Stimulated activated CD8-positive, alpha-beta memory T cell treated with anti-CD3 and anti-CD28 coated beads, Interleukin-12 subunit alpha, Interleukin-12 subunit beta, amount 100 ng/mL, for 1 hour (primary cell): ENCODE data around the gene TCERG1L.

Experiments
- DNase-seq: peaks from one replicate; pipeline ENCODE4 v3.0.0-alpha.2; 2020; ENCODE audit warnings: low read depth

The TCERG1L gene

DNA sequence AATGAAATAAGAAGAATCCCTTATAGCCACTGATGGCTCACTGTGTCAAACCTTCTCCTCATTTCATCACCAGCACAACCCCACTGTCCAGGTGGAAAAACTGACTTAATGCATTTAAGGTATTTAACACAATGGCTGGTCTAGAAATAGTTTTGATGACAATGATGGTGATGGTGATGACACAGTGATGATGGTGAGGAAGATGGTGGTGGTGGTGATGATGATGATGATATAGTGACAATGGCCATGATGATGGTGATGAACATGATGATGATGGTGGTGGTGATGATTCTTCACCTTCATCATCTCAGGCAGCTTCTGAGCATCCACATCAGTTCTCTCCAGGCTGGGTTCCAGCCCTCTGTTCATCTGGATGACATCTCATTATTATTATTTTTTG is 186.6 kb downstream of the TCERG1L start:
- no peak for DNase-seq

DNA sequence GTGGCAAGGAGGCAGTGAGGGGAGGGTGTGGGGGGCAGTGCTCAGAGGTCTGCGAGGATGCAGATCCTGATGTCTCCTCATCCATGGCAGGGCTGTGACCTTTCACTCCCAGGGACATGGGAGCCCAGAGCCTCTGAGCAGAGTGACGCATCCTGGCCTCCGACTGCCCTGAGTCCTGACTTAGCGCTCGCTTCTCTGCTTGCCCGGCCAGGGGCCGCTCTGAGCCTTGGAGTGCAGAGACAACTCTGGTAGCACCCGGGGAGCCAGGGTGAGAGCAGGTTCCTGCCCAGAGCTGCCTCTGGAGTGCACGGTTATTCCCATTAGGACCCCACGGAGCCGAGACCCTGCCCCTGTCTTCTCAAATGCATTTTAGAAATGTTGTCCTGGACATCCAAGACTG is 188.0 kb downstream of the TCERG1L start:
- no peak for DNase-seq

DNA sequence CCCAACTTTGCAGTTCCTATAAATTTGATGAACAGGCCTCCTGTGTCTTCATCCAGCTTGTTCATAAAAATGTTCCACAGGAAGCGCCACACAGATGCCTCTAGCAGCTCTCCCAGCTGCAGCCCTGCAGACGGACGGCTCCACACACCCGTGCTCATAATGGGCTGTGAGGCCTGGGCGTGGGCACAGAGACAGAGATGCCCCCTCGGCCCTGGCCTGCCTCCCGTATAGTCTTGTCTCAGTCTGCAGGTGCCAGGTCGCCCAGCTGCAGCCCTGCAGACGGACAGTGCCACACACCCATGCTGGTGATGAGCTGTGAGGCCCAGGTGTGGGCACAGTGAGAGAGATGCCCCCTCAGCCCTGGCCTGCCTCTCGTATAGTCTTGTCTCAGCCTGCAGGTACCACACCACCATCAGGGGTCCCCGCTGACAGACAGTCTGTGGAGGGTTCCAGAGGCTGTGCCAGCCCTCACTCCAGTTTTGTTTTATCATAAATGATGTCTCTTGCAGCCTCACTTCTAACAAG is 189.9 kb downstream of the TCERG1L start:
- DNase-seq: no peak

DNA sequence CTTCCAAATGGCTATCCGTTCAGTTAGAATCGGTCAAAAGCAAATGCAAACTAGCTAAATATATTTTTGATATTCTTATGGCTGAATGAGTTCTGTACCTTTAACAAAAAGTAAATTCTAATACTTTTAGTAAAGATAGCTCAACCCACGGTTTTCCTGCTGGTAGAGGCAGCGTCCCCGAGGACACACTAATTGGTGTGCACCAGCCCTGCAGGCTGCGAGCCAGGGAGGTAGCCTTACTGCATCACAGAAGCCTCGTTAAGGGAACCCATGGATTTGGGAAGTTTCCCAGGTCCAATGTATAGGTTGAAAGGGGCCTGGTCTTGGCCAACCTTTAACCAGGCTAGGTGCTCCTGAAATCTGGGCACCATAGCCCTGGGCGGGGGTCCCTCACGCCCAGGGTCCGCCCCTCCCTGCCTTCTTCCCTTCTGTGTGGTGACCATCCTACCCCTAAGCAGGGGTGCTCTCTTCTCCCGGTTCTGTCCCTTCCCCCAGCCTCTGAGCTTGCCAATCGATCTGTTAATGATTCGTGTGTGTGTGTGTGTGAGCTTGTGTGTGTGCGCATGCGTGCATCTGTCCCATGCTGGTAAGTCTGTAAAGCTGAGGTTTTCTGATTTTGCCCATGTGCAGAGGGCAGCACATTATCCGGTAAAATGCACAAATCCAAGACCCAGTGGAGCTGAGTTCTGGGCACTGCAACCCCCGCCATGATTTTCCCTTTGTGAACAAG is 191.7 kb downstream of the TCERG1L start:
- no peak for DNase-seq

DNA sequence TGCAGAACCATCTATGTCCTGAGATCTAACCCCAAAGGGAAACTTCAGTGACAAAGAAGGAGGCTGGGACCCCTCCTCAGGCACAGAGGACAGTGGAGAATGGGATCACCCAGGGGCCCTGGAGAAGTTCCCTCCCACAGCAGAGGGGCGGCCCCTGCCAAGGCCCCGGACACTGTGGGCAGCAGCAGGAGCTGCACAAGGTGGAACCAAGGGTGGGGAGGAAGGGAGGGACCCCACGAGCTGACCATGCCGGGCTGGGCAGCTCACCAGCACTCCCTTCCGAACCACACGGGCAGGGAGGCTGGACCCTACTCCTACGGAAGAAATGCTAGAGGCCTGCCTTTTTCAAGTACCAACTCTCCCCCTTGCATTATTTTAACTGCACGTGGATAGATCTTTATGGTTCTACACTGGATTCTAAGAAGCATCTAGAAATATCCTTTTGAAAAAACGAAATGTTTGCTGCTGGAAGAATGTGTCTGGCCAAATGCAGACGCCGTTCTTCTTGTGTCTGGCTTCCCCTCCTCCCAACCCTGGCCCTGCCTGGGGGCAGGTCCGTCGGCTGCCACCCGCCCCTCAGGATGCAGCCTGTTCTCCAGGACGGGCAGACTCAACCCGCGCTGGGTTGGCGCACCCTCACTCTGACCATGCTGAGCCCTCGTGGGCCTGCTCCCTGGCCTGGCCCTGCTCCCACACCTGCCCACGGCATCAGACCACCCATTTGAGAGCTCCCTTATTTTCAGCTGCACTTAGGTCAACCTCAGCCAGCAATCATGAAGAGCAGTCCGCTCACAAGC is 193.9 kb downstream of the TCERG1L start:
- no peak for DNase-seq

DNA sequence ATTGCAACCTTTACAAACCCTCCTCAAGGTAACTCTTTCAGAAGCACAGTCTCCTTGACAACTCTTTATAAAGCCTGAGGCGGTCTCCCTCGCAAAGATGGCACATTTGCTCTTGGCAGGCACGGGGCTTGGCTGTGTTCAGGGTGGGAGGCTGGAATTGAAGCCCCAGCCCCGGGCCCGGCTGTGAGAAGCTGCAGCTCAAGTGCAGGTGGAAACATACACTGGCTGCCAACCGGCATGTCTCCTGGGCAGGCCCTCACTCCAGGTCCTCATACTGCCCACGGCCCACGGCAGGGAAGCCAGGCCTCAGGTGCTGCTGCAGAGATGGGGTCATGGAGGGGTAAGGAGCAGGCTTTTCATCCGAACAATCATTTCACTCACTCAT is 194.5 kb downstream of the TCERG1L start:
- no peak for DNase-seq

DNA sequence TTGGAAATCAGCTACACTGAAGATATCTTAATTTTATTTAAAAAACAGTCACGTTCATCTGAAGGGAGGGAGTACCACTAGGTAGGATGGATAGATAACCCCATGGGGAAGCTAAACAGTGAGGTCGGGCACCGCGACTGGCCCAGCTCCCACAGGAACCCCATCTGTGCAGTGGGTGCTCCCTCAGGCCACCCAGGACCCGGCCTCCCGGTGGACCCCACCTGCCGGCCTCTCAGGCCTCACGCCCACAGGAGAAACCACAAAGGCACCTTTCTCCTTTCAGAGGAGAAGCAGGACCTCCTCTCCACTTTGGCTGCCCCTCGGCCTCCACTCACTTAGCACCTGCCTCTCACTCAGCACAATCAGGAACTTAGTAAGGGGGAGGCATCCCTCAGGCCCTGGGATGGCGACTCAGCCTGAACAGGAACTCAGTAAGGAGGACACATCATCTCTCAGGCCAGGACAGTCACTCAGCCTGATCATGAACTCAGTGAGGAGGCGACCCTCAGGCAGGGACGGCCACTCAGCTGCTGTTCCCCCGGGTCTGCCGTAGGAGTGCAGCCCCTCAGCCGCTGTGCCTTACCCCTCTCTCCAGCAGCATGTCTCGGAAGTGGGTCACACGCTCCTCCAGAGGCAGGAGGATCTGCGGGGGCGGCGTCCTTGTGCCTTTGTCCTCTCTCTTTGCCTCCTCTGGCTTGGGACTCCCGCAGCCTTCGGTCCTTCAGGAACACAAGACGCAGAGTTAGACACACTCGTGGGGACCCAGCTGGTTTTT is 195.1 kb downstream of the TCERG1L start:
- DNase-seq: no peak

DNA sequence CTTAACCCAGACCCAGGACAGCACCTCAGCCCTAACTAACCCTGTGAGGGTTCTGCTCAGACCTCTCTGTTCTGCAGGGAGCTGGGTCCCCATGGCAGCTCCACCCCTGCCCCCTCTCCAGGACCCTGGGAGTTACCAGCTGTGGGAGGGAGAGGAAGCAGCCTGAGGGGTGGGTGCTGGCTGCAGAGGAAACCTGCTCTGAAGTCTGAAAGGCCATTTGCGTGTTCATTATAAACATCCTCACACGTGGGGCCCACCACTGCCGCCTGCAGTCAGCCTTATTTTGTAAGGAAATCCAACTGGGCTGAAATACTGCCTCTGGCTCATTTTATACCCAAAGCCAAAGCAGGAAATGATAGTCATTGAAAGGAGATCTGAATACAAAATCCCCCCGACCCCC is 195.7 kb downstream of the TCERG1L start:
- no peak for DNase-seq

DNA sequence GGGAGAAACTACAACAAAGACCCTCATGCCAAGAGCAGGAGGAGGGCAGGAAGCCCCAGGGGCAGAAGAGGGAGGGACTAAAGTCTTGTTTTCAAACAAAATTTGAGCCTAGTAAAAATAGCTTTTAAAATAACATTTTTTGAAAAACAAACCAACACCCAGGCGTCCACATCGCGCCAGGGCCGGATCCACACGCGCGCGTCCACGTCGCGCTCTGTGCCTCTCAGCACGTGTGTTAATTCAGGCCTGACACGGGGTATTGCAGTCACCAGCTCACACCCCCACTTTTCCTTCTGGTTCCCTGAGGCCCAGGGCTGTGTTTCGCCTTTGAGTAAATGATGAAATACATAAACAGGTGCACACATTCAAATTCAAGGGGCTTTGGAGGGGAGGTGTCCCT is 196.2 kb downstream of the TCERG1L start:
- no peak for DNase-seq

DNA sequence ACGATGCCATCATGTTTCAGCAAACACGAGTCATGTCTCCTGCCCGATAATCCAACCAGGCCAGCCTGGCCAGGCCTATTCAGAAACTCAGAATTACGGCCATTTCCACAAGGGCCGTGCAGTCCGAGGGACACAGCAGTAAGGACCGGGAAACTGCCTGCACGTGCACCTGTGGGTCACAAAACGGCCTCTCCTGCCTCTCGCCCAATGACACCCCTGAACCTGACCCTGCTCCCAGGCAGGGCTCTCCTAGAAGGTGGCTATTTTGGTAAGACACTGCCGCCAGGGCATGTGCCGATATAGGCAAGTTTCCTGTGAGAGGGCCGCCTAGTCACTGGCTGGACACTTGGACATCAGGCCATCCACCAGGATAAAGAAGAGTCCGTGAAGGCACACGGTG is 196.7 kb downstream of the TCERG1L start:
- DNase-seq: no peak

DNA sequence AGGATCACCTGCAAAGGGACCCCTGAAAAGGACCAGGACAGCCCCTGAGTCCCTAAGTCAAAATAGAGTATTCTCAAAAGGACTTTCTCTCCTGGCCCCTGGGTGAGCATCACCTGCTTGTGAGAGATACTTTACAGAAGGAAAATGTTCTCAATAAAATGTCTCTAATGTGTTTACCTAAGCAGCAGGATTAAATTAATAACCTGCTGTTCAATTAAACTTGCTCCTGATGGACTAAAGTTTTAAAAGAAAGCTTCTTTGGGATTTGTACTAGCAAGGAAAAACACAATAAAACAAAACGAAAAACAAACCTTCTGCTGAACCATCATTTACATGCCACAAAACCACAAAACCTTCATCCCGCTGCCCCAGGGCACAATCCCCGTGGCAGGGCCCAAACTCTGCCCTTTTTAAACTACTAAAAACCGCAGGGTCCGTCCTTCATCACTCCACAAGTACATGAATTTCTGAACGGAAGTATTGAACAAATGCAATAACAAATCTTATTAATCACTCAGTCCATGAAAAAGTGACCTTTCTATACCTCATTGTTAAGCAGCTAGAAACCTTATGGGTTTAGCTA is 197.7 kb downstream of the TCERG1L start:
- DNase-seq: no peak

DNA sequence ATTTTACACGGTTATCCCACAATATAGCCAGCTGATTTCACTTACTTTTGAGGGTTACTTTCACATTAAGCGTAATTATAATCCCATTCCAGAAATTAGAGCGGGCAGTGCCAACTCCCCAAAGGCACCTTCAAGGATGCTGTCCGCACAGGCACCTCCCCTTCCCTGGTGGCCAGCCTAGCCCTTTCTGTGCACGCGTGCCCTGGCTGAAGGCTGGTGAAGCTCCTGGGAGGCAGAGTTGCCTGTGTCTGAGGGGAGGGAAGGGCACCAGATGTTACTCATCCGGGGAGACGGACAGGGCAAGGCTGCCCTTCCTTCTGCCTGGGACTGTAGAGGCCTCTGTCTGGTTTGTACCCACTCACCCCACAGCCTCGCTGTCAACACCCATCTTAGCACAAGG is 198.4 kb downstream of the TCERG1L start:
- DNase-seq: no peak

DNA sequence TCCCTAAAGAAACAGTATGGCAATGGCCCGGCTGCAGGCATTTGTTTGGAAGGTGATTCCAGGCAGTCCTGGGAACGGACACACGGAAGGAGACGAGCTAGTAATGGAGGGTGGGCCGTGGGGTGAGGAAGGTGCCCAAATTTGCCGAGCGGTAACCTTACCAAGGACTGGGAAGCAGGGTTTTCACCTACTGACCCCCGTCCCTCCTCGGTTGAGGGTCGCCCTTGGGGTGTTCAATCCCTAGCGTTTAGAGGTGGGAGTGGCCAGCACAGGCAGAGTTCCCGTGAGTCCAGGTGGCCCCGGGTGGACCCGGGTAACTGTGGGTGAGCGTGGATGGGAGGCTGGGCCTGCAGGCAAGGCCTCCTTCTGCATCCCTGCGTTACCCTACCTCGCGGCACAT is 198.8 kb downstream of the TCERG1L start:
- DNase-seq: no peak

DNA sequence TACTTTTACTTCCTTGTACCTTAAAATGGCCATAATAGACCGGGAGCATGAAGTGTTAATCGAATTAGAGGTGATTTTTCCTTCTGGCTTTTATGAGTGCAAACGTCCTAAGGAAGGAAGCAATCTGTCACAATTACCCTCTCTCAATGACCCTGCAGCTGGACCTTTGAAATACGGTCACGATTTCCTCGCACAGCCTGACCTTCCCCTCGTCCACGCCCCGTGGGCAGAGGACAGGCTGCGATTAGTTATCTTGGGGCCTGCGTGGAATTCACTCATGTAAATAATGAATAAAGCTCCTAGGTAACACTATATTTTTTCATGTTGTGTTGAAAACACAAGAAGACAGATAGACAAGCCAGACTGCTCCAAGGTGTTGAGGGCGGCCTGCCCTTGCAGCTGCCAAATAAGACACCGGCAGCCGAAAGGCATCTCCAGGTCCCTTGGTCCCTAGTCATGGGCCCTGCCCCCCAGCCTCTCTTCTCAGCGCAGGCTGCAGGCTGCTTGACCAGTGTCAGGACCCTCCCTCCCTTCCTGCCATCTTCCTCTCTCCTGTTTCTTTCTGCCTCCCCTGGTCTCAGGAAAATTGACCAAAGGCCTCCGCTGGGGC is 199.9 kb downstream of the TCERG1L start:
- DNase-seq: no peak

DNA sequence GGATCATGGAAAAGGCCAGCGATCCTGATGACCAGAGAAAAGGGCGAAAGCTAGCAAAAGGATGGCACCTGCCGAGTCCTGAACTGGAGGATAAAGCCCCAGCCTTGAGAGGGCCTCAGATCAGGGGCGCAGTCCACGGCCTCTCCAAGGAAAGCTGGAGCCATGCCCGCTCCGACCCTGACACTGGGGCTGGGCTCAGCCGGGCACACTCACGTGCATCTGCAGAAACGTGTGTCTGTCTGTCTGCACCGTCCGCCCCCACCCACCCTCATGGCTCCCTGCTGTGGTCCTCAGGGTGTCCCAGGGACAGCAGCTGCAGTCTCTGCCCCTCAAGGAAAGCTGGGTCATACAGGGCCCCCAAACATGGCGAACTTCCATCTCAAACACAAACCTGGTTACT is 200.5 kb downstream of the TCERG1L start:
- no peak for DNase-seq

DNA sequence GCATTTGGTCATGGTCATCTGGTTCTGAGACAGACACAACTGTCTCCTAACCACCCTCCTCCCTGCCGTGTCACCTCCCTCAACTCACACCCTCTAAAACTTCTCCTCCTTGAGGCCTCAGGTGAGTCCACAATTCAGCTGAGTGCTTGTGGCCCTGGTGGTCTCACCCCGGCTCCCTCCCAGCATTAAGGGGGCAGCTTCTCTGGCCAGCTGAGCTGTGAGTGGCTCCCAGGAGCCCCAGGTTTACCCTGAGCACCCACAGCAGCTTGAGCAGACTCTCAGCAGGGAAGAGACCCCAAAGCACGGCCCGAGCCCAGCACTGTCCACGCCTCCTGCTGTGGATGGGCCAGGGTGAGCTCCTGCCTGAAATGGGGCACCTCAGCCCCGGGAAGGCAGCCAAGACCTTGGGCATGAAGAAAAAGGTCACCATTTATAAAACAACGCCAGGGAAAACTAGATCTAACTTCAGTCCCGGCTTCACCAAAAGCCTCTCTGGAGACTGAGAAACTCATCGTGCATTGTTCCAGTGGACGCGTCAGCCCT is 201.2 kb downstream of the TCERG1L start:
- DNase-seq: no peak

DNA sequence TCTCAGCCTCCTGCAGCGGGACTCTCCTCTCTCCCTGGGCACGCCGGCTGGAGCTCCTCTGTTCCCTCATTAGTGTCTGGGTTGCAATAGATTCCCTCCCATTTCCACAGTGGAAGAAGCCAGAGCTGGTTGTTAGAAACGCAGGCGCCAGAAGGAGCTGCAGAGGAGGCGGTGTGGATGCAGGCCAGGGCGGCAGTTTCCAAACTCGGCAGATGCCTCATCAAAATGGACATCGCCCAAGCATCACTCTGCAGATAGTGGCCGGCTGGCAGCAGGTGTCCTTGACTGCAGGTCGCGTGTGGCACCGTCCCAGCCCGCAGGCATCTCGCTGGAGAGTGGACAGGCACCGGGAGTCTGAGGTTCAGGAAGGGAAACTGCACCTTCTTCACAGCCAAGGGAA is 201.8 kb downstream of the TCERG1L start:
- no peak for DNase-seq

DNA sequence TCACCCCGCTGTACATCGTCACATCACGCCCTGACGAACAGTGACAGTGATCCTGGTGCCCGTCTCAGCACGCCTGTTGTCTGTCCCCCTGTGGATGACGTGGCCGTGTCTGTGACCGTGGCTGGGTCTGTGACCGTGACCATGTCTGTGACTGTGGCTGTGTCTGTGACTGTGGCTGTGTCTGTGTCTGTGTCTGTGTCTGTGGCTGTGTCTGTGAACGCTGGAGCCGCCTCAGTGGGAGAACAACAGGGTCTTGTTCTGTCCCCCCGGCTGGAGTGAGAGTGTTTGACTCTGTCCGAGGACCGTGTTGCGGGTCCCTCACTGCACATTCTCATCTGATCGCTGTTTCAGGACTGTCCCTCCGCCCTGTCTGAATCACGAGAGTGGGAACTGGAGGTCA is 202.2 kb downstream of the TCERG1L start:
- no peak for DNase-seq

DNA sequence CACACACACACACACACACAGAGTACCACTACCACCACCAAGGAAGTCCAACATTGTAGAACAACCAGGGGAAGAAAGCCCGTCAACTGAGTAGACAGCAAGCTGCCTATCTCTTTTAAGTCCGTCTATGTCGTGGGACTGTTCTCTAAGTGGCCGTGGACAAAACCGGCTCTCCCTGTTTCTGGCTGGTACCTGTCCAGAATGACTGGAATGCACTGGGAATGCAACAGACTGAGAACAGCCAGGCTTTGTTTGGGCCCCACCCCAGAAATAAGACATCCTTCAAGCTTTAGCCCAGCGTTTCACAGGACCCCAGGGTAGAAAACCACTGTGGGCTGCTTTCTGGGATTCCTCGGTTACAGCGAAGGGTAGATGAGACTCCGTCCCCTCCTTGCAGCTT is 203.6 kb downstream of the TCERG1L start:
- DNase-seq: no peak

DNA sequence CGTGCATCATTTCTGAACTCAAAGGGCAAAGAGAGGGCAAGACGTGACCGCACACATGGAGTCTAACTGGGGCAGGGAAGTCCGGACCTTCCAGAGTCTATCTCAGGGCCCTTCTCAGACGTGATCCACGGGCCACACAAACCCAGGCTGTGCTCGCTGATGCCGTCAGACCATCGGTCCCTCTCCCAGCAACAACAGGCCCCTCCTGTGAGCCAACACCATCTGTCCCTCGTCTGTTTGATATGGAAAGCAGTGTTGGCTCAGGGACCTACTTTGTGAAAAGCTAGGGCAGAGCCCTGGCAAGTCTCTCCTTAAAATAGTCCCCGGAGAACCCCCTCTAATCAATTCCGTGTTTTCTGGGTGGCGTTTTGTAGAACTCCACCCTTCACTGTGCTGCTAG is 208.8 kb downstream of the TCERG1L start:
- no peak for DNase-seq

DNA sequence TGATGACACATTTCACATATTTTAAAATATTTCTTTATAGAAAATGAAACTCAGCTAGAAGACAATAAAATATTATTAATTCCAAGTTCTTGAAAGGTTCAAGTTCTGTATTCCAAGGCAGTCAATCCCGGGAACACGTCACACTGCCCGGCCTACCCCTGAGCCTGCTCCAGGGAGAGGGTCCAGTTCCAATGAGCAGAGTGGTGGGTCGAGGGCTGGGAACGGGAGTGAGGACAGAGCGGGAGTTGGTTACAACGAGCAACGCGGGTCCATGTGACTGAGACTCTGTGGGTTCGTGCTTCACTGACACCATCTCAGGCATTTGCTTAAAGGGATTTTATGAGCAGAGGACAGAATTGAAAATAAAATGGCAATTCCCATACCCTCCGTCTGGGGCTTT is 209.4 kb downstream of the TCERG1L start:
- DNase-seq: no peak
